ENCODE data around the gene THRSP.
"Not testable (repeated sequence)": the region's sequence is repeated elsewhere in the genome, so short reads cannot be mapped to it uniquely, and the experiment has no call there.

The THRSP gene, protein sequence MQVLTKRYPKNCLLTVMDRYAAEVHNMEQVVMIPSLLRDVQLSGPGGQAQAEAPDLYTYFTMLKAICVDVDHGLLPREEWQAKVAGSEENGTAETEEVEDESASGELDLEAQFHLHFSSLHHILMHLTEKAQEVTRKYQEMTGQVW

DNA sequence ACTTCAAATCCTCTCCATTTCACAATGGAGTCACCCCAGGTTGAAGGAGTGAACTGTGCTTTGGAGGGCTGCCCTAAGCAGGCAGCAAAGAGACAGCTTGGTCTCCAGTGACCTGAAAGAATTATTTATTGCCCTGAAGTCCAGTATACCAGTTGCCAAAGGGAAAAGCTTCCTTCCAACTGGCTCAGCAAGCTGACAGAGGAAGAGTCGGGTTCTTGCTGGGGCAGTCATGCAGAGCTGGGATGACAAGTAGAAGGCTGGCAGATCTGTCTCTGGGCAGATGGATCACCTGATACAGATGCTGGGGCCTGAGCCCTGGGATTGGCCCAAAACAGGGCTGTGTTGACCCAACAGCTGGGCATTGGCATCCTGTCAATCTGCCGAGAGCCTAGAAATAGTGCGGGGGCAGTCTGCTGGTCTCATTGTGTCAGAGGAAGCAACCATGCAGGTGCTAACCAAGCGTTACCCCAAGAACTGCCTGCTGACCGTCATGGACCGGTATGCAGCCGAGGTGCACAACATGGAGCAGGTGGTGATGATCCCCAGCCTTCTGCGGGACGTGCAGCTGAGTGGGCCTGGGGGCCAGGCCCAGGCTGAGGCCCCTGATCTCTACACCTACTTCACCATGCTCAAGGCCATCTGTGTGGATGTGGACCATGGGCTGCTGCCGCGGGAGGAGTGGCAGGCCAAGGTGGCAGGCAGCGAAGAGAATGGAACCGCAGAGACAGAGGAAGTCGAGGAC, at the start of gene THRSP:
THRSP (plus strand) TSS at position 422 of the 742 bp plus-strand sequence; CDS start at position 443, 21 bp downstream.
- DNase-seq: no peak

DNA sequence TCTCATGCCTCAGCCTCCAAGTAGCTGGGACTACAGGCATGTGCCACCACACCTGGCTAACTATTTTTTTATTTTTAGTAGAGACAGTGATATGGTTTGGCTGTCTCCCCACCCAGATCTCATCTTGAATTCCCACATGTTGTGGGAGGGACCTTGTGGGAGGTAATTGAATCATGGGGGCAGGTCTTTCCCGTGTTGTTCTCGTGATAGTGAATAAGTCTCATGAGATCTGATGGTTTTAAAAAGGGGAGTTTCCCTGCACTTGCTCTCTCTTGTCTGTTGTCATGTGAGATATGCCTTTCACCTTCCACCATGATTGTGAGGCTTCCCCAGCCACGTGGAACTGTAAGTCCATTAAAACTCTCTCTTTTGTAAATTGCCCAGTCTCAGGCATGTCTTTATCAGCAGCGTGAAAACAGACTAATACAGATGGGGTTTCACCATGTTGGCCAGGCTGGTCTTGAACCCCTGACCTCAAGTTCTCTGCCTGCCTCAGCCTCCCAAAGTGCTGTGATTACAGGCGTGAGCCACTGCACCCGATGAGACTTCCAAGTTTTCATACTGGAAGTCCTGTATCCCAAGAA, 48.6 kb upstream of the THRSP start:
- not testable (repeated sequence) for DNase-seq

DNA sequence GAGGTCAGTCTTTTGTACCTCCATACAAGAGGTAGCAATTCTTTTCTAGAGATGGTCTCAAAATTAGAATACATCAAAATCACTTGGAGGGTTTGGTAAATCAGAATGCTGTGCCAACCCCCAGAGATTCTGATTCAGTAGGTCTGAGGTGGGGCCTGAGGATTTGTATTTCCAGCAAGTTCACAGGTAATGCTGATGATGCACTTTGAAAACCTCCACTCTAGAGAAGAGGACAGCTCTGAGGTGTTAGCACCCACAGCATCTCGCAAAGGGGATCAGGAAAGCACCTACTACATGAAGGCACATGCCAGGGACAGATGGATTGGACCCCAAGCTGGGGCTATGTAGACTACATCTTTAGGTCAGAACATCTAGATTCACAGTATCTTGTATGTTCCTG, 47.8 kb upstream of the THRSP start:
- DNase-seq: no peak

DNA sequence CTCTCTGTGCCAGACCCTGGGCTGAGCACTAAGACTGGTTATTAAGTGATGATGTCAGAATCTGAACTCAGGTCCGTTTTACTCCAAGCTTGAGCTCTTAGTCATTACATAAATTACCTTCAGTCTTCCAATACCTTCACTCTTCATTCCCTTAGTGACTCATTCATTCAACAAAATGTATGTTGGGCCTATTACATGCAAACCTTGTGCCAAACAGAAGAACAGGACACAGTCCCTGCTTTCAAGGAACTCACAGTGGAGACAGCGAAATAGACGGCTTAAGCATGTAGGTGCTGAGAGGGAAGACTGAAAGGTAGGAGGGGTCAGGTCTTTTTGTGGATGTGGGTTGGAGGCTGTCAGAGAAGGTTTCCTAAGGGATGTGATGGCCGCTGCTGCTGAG, 43.9 kb upstream of the THRSP start:
- no peak for DNase-seq

DNA sequence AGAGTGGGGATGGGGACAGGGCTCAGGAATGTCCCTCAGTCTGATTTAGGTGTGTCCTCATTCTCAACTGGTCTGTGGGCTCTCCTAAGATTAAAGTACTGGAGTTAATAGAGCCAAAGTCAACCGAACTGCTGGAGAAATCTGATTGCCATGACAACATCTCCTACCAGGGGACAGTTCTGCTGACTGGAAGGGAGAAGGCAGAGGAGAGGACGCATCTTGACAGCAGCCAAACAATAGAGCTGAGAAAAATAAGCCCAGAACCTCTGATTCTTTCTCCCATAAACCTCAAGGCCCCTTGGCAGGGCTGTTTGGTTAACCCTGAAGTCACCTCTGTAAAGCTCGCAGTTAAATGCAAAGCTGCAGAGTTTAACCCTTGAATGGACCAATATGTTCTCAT, 43.4 kb upstream of the THRSP start:
- no peak for DNase-seq

DNA sequence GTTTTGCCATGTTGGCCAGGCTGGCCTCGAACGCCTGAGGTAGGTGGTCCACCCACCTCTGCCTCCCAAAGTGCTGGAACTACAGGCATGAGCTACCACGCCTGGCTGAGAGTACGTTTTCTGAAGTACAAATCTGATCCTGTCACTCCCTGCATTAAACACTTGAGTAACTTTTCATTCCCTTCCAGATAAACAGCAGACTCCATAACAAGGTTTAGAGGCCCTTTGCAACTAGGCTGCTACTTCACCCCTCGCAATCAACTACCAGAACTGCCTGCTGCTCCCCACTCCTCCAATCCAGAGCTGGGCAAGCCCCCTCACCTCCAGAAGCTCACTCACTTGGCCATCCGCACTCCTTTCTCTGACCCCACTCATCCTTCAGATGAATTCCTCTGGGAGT, 42.0 kb upstream of the THRSP start:
- no peak for DNase-seq

DNA sequence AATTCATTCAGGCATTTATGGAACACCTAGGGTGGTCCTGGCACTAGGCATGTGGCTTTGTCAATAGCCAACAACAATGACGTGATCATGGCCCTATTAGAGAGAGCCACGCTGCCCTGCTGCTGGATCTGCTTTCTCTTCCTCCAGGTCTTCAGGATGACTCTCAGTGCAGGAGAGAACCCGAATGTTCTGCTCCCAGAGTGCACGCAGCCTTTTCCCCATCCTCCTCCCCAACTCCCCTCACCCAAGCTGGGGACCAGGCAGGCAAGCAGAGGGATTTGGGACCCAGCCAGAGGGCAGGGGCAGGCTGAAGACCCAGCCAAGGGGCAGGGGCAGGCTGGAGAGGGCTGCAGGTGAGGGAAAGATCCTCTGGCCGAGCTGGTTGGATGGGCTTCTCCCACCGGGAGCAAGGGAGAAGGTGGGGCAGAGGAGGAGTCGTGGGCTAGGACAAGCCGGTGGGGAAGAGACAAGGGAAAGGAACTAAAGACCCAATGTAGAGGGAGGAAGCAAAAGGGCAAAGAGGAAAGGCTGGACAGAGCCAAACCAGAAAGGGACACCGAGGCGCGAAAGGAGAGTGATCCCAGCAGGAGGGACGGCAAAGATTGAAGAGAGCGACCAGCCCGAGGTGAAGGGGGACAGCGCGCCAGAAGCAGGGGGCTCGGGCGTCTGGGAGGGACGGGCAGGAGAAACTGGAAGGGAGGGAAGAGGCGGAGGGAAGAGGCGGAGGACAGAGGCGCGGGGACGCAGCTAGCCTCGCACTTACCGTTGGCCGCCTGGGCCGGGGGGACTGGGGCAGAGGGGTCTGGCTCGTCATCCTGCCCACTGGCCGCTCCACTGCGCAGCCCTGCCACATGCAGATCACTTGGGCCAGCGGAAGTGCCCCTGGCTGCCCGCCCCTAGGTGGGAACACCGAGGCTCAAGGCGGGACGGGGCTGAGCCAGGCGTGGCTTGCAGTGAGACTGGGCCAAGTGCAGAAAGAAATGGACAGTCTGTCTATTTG, 41.0 kb upstream of the THRSP start, which contains the start of gene KCTD14:
KCTD14 (minus strand) TSS at position 880 of the 1,000 bp plus-strand sequence; CDS start at position 853, 27 bp downstream.
- DNase-seq: no peak

DNA sequence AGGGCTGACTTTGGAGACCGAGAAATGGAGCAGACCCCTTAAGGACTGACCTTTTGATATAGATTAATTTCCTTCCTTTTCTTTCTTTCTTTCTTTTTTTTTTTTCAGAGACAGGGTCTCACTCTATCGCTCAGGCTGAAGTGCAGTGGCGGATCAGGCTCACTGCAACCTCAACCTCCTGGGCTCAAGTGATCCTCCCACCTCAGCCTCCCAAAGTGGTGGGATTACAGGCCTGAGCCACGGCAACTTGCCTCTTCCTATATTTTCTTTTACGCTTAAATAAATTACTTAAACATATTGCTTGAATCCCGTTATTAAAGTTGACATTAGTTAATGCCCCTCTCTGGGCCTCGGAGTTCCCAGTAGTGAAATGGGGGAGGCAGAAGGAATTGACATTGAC, 40.2 kb upstream of the THRSP start:
- no peak for DNase-seq

DNA sequence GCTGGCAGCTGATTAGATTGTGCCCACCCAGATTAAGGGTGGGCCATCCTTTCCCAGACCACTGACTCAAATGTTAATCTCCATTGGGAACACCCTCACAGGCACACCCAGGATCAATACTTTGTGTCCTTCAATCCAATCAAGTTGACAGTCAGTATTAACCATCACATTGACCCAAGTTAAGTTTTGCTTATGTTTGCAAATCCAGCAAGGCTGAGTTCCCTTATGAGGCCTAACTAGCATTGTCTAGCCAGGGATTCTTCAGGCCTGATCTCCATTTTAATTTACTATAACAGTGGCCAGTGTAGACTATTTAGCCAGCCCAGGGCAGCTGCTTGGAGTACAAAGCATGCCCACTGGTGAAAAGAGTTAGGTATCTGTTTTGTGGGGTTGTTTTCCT, 38.3 kb upstream of the THRSP start:
- no peak for DNase-seq

DNA sequence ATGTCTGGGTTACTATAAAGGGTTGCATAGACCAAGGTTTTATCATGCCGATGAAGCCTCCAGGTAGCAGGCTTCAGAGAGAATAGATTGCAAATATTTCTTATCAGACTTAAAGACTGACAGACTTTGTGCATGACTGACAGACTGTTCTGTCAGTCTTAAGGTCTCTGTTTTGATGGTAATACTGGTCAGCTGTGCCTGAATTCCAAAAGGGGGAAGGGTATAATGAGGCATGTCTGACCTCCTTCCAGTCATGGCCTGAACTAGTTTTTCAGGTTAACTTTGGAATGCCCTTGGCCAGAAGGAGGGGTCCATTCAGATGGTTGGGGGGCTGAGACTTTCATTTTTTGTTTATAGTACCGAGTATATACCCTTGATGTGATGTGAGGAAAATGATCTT, 35.9 kb upstream of the THRSP start:
- DNase-seq: no peak

DNA sequence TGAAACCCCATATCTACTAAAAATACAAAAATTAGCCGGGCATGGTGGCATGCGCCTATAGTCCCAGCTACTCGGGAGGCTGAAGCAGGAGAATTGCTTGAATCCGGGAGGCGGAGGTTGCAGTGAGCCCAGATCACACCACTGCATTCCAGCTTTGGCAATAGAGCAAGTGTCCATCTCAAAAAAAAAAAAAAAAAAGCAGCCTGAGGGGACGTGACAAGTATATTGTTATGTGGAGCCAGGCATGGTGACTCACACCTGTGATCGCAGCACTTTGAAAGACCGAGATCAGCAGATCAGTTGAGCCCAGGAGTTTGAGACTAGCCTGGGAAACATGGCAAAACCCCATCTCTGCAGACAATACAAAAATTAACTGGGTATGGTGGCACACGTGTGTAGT, 35.2 kb upstream of the THRSP start:
- DNase-seq: not testable (repeated sequence)

DNA sequence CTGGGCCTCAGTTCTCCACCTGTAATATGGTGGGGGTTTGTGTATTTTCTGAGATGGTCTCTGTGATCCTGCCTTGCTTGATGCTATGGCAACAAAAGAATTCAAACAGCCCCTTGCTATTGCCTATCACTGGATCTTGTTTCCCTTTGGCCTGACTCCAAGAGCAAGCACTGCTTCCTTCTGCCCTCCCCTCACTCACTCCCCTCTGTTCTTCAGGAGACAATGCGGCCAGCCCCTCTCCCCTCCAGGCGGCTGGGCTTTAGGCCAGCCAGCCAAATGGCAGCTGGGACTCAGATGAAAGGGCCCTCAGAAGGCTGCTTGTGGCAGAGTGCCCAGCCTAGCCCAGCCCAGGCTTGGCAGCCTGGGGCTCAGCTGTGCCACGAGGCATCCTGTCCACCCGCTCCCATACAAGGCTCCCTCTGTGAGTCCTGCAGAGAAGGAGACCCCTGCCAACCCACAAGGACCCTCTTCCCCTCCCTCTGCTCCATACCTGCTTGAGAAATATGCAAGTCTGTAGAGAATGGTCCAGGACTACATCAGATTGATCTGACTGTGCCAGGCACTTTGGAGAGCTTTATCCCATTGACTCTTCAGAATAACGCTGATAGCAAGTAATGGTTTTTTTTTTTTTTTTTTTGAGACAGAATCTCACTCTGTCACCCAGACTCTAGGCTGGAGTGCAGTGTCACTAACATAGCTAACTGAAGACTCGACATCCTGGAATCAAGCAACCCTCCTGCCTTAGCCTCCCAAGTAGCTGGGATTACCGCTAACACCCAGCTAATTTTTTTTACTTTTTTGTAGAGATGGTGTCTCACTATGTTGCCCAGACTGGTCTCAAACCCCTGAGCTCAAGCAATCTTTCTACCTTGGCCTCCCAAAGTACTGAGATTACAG, 33.0 kb upstream of the THRSP start:
- DNase-seq: no peak

DNA sequence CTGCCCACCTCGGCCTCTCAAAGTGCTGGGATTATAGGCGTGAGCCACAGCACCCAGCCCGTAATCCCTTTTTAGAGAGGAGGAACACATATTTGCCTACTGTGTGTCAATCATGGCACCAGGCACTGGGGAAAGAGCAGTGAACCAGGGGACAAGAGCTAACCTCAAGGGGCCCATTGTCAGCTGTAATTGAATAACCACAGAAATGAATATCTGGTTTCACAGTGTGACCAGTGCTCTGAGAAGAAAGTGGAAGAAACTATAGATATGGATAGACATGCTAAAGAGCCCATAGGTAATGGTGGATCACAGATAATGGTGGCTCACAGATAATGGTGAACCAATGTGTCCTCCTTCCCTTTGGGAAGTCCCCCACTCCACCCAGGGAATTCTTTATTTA, 32.0 kb upstream of the THRSP start:
- no peak for DNase-seq

DNA sequence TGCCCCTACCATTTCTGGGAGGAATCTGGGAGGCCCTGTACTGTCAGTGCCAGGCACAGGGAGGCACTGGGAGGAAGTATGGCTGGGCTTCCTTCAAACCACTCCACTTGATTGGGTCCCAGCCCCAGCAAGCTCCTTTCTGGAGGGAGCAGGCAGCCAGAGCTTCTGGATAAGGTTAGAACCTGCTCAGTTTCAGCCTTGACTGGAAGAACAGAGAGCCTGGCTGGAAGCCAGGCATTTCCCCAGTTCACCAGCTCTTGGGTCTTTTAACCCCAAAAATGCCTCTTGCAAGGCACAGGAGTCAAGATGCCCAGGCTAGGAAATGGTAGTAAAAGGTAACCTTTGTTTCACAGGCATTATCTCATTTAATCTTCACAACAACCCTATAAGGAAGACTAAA, 31.6 kb upstream of the THRSP start:
- no peak for DNase-seq

DNA sequence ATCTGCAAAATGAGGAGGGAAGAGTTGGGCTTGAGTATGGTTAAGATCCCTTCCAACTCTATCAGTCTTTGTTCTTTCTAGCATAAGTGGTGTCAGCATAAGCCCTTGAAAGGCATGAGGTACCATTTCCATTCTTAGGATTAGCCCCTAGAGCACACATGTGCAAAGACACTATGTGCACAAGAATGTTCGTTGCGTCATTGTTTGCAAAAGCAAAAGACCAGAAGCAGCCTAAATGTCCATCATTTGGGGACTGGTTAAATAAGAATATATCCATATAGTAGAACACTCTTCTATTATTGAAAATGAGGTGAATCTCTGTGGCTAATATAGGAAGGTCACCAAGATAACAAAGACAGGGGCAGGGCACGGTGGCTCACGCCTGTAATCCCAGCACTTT, 30.6 kb upstream of the THRSP start:
- no peak for DNase-seq

DNA sequence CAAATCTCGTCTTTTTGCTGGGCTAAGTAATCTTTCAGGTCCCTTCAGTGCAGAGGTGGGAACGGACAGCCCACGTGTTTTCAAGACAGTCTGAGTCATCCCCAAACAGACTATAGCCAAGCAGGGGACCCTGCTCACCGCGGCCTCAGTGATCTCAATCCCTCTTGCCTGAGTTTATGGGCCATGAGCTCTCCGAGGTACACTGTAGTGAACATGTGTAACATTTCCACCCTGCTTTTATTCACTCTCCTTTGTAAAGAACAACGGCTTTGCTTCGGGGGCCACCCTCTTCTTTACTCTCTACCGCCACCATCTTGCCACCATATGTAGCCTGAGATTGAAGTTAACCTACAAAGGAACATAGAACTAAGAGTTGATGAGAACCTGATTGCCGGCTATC, 29.0 kb upstream of the THRSP start:
- no peak for DNase-seq

DNA sequence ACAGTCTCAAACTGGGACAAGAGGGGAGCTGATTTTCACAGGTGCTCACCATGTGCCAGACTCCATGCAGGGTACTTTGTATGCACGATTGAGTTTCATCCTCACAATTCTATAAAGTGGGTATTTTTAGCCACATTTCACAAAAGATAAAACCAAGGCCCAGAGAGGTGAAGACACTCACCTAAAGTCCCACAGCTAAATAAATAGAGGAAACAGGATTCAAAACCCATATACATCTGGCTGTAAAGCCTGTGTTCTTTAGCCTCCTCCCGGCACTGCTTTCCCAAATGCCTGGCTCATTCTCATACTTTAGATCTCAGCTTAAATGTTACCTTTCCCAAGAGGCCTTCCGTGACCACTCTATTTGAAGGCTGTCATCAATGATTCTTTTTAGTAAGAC, 27.3 kb upstream of the THRSP start:
- DNase-seq: no peak

DNA sequence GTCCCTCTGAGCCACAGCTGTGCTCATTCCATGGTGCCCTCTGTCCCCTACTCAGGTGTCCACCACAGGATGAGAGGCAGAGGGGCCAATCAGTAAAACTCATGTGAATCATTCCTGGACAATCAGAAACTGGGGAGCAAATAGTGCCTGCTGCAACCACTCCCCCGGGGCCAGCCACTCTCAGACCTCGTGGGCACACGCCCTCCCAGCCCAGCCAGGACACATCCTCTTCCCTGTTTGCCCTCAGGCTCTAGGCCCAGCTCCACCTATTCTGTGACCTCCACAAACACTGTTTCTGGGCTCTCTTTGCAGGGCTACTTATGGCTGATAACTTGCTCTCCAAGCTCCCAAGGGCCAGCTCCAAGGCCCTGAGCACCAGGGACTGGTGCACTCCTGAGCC, 26.6 kb upstream of the THRSP start:
- DNase-seq: no peak

DNA sequence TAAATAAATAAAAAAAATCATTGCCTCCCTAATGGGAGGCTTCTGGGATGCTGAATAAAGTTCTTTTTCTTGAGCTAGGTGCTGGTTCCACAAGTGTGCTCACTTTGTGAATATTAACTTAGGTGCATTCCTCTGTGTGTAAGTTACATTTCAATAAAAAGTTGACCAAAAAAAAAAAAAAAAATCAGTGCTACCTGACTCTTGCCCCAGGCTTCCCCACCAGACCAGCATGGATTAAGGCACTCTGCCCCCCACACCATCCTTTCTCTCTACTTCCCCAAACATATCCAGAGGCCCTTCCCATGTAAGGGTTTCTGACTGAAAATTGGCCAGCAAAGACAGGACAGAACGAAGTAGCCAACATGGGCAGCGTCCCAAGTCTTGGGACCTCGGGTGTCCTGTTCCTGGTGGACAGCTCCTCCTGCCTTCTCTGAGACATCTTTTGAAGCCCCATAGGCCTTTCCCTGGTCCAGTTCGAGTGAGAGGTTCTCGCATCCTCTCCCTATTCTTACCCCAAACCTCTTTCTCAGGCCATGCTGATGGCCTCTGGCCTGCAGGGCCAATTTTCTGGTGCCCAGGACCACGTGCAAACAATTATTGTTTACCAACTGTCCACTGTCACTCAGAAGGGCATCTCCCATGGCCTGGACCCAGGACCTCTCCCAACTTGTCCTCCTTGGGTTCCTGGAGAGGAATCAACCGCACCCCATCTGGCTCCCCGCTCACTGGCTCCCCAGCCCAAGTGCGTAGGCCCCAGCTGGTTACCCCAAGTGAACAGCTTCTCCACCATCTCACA, 25.6 kb upstream of the THRSP start:
- DNase-seq: no peak

DNA sequence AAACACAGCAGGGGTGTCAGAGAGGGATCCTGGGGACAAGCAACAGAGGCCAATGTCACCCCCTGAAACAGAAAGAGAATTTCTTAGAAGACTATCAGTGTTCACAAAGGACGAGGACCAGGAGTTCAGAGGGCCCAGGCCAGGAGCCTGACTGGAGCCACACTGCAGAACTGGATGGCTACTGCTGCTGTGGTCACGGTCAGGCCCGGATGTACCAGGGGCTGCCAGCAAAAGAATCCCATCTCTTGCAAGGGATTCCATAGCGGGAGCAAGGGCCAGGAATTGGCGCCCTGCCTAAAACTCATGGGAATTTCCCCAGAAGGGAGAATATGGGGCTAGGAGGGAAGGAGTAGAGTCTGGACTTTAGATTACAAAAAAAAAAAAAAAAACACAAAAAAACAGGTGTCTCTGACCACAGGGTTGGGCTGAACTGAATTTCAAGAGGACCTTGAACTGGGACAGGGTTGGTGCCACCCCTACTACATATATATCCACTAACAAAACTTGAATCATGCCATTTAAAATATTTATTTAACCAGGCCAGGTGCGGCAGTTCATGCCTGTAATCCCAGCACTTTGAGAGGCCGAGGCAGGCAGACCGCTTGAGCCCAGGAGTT, 24.9 kb upstream of the THRSP start:
- no peak for DNase-seq

DNA sequence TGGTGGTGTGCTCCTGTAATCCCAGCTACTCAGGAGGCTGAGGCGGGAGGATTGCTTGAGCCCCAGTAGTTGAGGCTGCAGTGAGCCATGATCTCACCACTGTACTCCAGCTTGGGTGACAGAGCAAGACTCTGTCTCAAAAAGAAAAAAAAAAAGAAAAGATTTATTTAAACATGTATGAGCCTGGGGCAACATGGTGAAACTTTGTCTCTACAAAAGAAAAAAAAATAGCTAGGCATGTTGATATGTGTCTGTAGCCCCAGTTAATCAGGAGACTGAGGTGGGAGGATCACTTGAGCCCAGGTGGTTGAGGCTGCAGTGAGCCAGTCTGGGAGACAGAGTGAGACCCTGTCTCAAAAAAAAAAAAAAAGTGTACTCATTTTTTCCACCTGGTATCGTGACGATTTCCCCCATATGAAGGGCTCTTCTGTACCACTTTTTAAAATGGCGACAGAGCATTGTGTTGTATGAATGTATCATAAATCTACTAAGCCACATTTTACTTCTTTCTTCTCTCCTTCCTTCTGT, 24.2 kb upstream of the THRSP start:
- DNase-seq: no peak

Data from activated effector memory CD4-positive, alpha-beta T cell treated with Interleukin-2 at 50 U/mL for 16 hours (primary cell).